Measurements from ENCODE around the gene RNU1-4. TPM values are rescaled to one million over a fixed set of nuclear protein-coding genes. Genes with fewer than 3 reads are reported as not detected.
"Not testable (repeated sequence)": the region's sequence is repeated elsewhere in the genome, so short reads cannot be mapped to it uniquely, and the experiment has no call there.

RNU1-4 gene
- total RNA-seq: 1,000 to 10,000 TPM; 2,483 to 3,611 TPM
- polyA plus RNA-seq (2013, experiment 1 of 2): 11,872 TPM
- 14,577 TPM for polyA plus RNA-seq (2013, experiment 2 of 2)
- long read RNA-seq, experiment 1: 0 reads
- long read RNA-seq, experiment 2: 0 reads
- long read RNA-seq, experiment 3: 0 reads
- long read RNA-seq, experiment 4, partial matches to known transcripts: 0 of 1 reads
- long read RNA-seq, experiment 4, other reads (novel, unspliced or antisense): 0 of 1 reads

- not testable (repeated sequence) for H3K36me3 ChIP-seq (ENCODE audit: control insufficient read depth, insufficient read depth, low read length); H3K4me3 Mint-ChIP-seq; H3K27ac Mint-ChIP-seq; H3K36me3 Mint-ChIP-seq (ENCODE audit: low read depth); H3K4me1 Mint-ChIP-seq; H3K4me1 ChIP-seq (ENCODE audit: control insufficient read depth, insufficient read depth, low read length); H3K4me3 ChIP-seq (ENCODE audit: low read length); H3K27me3 Mint-ChIP-seq (ENCODE audit: insufficient read depth); H3K27ac ChIP-seq (ENCODE audit: low read depth, low read length); DNase-seq; H3K9me3 ChIP-seq (ENCODE audit: control insufficient read depth, low read length); H3K27me3 ChIP-seq (ENCODE audit: control insufficient read depth, insufficient read depth, low read length, poor library complexity, severe bottlenecking); H3K9me3 Mint-ChIP-seq; H3K9ac ChIP-seq (ENCODE audit: extremely low read depth, low read length, poor library complexity, severe bottlenecking)
- no CpG with 5 or more reads among the region's 46 CpGs for whole genome bisulfite sequencing, 2 experiments (ENCODE audit: insufficient coverage in 1 of 2, insufficient read length in 1 of 2)
Measured at GRCh38 chr1:16740047-16740964, at the start of gene RNU1-4. RNU1-4 (plus strand) TSS chr1:16740516.

- whole genome bisulfite sequencing, 2 experiments (ENCODE audit: insufficient coverage in 1 of 2, insufficient read length in 1 of 2): 100% methylated on average over 5 of the region's 13 CpGs; no CpG with 5 or more reads in 1 of the 2 experiments
- not testable (repeated sequence) for H3K27ac ChIP-seq (ENCODE audit: low read depth, low read length); H3K36me3 ChIP-seq (ENCODE audit: control insufficient read depth, insufficient read depth, low read length); H3K9ac ChIP-seq (ENCODE audit: extremely low read depth, low read length, poor library complexity, severe bottlenecking); H3K9me3 Mint-ChIP-seq; H3K4me1 ChIP-seq (ENCODE audit: control insufficient read depth, insufficient read depth, low read length); H3K4me3 Mint-ChIP-seq; DNase-seq; H3K27ac Mint-ChIP-seq; H3K27me3 Mint-ChIP-seq (ENCODE audit: insufficient read depth); H3K4me1 Mint-ChIP-seq; H3K36me3 Mint-ChIP-seq (ENCODE audit: low read depth); H3K9me3 ChIP-seq (ENCODE audit: control insufficient read depth, low read length); H3K4me3 ChIP-seq (ENCODE audit: low read length)
- TF ChIP-seq CTCF (conservative IDR thresholded peaks at IDR 0.05): peak; percentile 27
- H3K27me3 ChIP-seq (ENCODE audit: control insufficient read depth, insufficient read depth, low read length, poor library complexity, severe bottlenecking): peaks cover 14% of the 10 kb centered on the region
Measured at GRCh38 chr1:16690971-16691682, 49.2 kb upstream of the RNU1-4 start.

- DNase-seq: peak; percentile 13
- not testable (repeated sequence) for H3K27ac Mint-ChIP-seq; H3K9me3 Mint-ChIP-seq; H3K9me3 ChIP-seq (ENCODE audit: control insufficient read depth, low read length); H3K4me1 Mint-ChIP-seq; H3K36me3 Mint-ChIP-seq (ENCODE audit: low read depth); H3K4me3 Mint-ChIP-seq; H3K36me3 ChIP-seq (ENCODE audit: control insufficient read depth, insufficient read depth, low read length); H3K27me3 Mint-ChIP-seq (ENCODE audit: insufficient read depth); H3K4me1 ChIP-seq (ENCODE audit: control insufficient read depth, insufficient read depth, low read length); H3K27ac ChIP-seq (ENCODE audit: low read depth, low read length); H3K9ac ChIP-seq (ENCODE audit: extremely low read depth, low read length, poor library complexity, severe bottlenecking); H3K4me3 ChIP-seq (ENCODE audit: low read length)
- 35% methylated on average over 22 of the region's 39 CpGs; no CpG with 5 or more reads in 1 of the 2 experiments for WGBS, 2 experiments (ENCODE audit: insufficient coverage in 1 of 2, insufficient read length in 1 of 2)
- peaks cover 20% of the 10 kb centered on the region for H3K27me3 ChIP-seq (ENCODE audit: control insufficient read depth, insufficient read depth, low read length, poor library complexity, severe bottlenecking)
Measured at GRCh38 chr1:16692283-16692682, 48.0 kb upstream of the RNU1-4 start.

GRCh38 chr1:16692717-16693448, 47.4 kb upstream of the RNU1-4 start:
- not testable (repeated sequence) for H3K4me3 Mint-ChIP-seq; H3K9me3 Mint-ChIP-seq; H3K36me3 Mint-ChIP-seq (ENCODE audit: low read depth); H3K27me3 Mint-ChIP-seq (ENCODE audit: insufficient read depth); H3K27ac Mint-ChIP-seq; H3K9me3 ChIP-seq (ENCODE audit: control insufficient read depth, low read length); H3K4me1 ChIP-seq (ENCODE audit: control insufficient read depth, insufficient read depth, low read length); H3K9ac ChIP-seq (ENCODE audit: extremely low read depth, low read length, poor library complexity, severe bottlenecking); H3K4me3 ChIP-seq (ENCODE audit: low read length); DNase-seq; H3K4me1 Mint-ChIP-seq; H3K27ac ChIP-seq (ENCODE audit: low read depth, low read length); H3K36me3 ChIP-seq (ENCODE audit: control insufficient read depth, insufficient read depth, low read length)
- 27% methylated on average over 29 of the region's 79 CpGs; no CpG with 5 or more reads in 1 of the 2 experiments for WGBS, 2 experiments (ENCODE audit: insufficient coverage in 1 of 2, insufficient read length in 1 of 2)
- H3K27me3 ChIP-seq (ENCODE audit: control insufficient read depth, insufficient read depth, low read length, poor library complexity, severe bottlenecking): peaks cover 20% of the 10 kb centered on the region

GRCh38 chr1:16693449-16694307, 46.6 kb upstream of the RNU1-4 start:
- H3K4me3 ChIP-seq (ENCODE audit: low read length); H3K27ac ChIP-seq (ENCODE audit: low read depth, low read length); H3K36me3 Mint-ChIP-seq (ENCODE audit: low read depth); DNase-seq; H3K4me1 Mint-ChIP-seq; H3K27ac Mint-ChIP-seq; H3K4me3 Mint-ChIP-seq; H3K4me1 ChIP-seq (ENCODE audit: control insufficient read depth, insufficient read depth, low read length); H3K36me3 ChIP-seq (ENCODE audit: control insufficient read depth, insufficient read depth, low read length); H3K9ac ChIP-seq (ENCODE audit: extremely low read depth, low read length, poor library complexity, severe bottlenecking); H3K9me3 ChIP-seq (ENCODE audit: control insufficient read depth, low read length); H3K9me3 Mint-ChIP-seq: not testable (repeated sequence)
- WGBS, 2 experiments (ENCODE audit: insufficient coverage in 1 of 2, insufficient read length in 1 of 2): 1% methylated on average over 25 of the region's 96 CpGs; no CpG with 5 or more reads in 1 of the 2 experiments
- peaks cover 20% of the 10 kb centered on the region for H3K27me3 ChIP-seq (ENCODE audit: control insufficient read depth, insufficient read depth, low read length, poor library complexity, severe bottlenecking)
- peaks cover 12% of the 10 kb centered on the region for H3K27me3 Mint-ChIP-seq (ENCODE audit: insufficient read depth)
